Sigmoid colon (tissue), 7 donors: ENCODE results near the gene ECM1. TPM values are rescaled to one million over a fixed set of nuclear protein-coding genes. Genes with fewer than 3 reads are reported as not detected.
A peak's percentile ranks its signal among the peaks of the same experiment; 100 is the strongest.

ENCODE experiments used
- DNase-seq: peaks from one replicate; pipeline ENCODE4 v3.0.0-alpha.2; 2019
- H3K27ac ChIP-seq, 4 donors: fragments of 200-600 bp; sonication (generic); one replicate each; pipeline ENCODE4 v1.5.1; 2016 to 2019; ENCODE audit warnings: mild to moderate bottlenecking in 1 of 4
- H3K27me3 ChIP-seq, 3 donors: fragments of 200-600 bp; sonication (generic); one replicate each; pipeline ENCODE4 v1.5.1; 2019; ENCODE audit warnings: mild to moderate bottlenecking in 1 of 3
- H3K36me3 ChIP-seq, 4 donors: fragments of 200-600 bp; sonication (generic); one replicate each; pipeline ENCODE4 v1.5.1; 2016 to 2019
- H3K4me1 ChIP-seq, 4 donors: fragments of 200-600 bp; sonication (generic); one replicate each; pipeline ENCODE4 v1.5.1; 2017 to 2019
- H3K4me3 ChIP-seq, 4 donors: fragments of 200-600 bp; sonication (generic); one replicate each; pipeline ENCODE4 v1.5.1; 2017 to 2019; ENCODE audit warnings: mild to moderate bottlenecking in 2 of 4, moderate library complexity in 1 of 4
- H3K9me3 ChIP-seq, 4 donors: fragments of 200-600 bp in 3 of 4; sonication (generic) in 3 of 4; one replicate each; pipeline versions ENCODE4 v1.5.1 to v1.6.1; 2013 to 2019
- CTCF ChIP-seq, 4 experiments: fragments of 450-650 bp in 3 of 4; fragments of 200-600 bp in 1 of 4; IDR thresholded peaks; one replicate each; pipeline ENCODE4 v1.5.1; 2016 to 2019; ENCODE audit warnings: antibody characterized with exemption in 4 of 4, mild to moderate bottlenecking in 3 of 4, moderate library complexity in 2 of 4
- EP300 ChIP-seq, 4 donors: sonication (generic); formaldehyde crosslinking; IDR thresholded peaks; one replicate each; pipeline ENCODE4 v1.6.1; 2017; ENCODE audit warnings: antibody characterized with exemption in 4 of 4
- POLR2A ChIP-seq, 2 donors: fragments of 450-650 bp; IDR thresholded peaks; one replicate each; pipeline ENCODE4 v1.6.1; 2016; ENCODE audit warnings: antibody characterized with exemption in 2 of 2, mild to moderate bottlenecking in 2 of 2, moderate library complexity in 2 of 2
- POLR2AphosphoS5 ChIP-seq, 4 donors: sonication (generic); formaldehyde crosslinking; IDR thresholded peaks; one replicate each; pipeline ENCODE4 v1.6.1; 2017; ENCODE audit warnings: antibody characterized with exemption in 4 of 4
- WGBS, 2 donors: extraction: QIAGEN DNeasy Blood & Tissue Kit; methylation state at CpG; one replicate each; pipeline ENCODE4 v1.1.7; 2013; 5-methylcytosine and 5-hydroxymethylcytosine counted together
- intact Hi-C: fragments of 100-400 bp; cut with DNase I; formaldehyde crosslinking; loops from one replicate; pipeline ENCODE4 v1.15.1; 2023
- polyA plus RNA-seq, 3 donors: library from polyadenylated mRNA; stranded (reverse); fragments of 200-250 nt; gene quantifications; one replicate each; pipeline ENCODE4 v1.2.3, GENCODE V29; 2013
- total RNA-seq, 4 donors: library from RNA; depleted of rRNA; stranded (reverse); fragments of >200 nt; gene quantifications; one replicate each; pipeline ENCODE4 v1.1.0, GENCODE V29; 2016
- donor health status: healthy with polysubstance abuse.
- donor health status: Bipolar disorder and iron deficiency.
- donor health status: healthy.

The ECM1 gene
- total and polyA plus RNA-seq, 7 donors = 2.1 to 23.8 (median 9.2) TPM

GRCh38 chr1:150552128-150552910 is 44.4 kb downstream of the ECM1 start:
- DNase-seq = peak; percentile 98
- H3K4me1 ChIP-seq = peaks cover 0 to 63% (median 44%) of the 10 kb centered on the region in 4 donors
- no peaks in the 10 kb centered on the region for H3K9me3 ChIP-seq
- TF ChIP-seq EP300 (IDR thresholded peaks at IDR 0.05) (peak in 1 of 4 donors; percentile 41), CTCF (IDR thresholded peaks at IDR 0.05) (no peak), POLR2AphosphoS5 (IDR thresholded peaks at IDR 0.05) (peak in 3 of 4 donors; percentile 9 to 77 (median 70))
- H3K27ac ChIP-seq = peak overlapping the region; percentile 82 to 91 (median 88)
- no peaks in the 10 kb centered on the region for H3K27me3 ChIP-seq
- H3K36me3 ChIP-seq = peaks cover 0 to 10% (median 4%) of the 10 kb centered on the region in 4 donors
- 42 to 53% methylated on average over 13 of the region's 13 CpGs for WGBS, 2 donors
- no peak overlapping the region for H3K4me3 ChIP-seq
- intact Hi-C loops = no loop called here

- WGBS, 2 donors = 81 to 88% methylated on average over 12 of the region's 12 CpGs
- TF ChIP-seq CTCF (IDR thresholded peaks at IDR 0.05) (no peak), POLR2AphosphoS5 (IDR thresholded peaks at IDR 0.05) (no peak)
These were observed 45.0 kb downstream of the ECM1 start for GRCh38 chr1:150552911-150553289.

GRCh38 chr1:150553392-150554085 is 45.6 kb downstream of the ECM1 start:
- H3K27ac ChIP-seq = peak overlapping the region; percentile 82 to 91 (median 88)
- intact Hi-C loops = no loop called here
- H3K36me3 ChIP-seq = peaks cover 0 to 16% (median 5%) of the 10 kb centered on the region in 4 donors
- WGBS, 2 donors = 87 to 91% methylated on average over 23 of the region's 23 CpGs
- no peaks in the 10 kb centered on the region for H3K9me3 ChIP-seq
- no peaks in the 10 kb centered on the region for H3K27me3 ChIP-seq
- peaks cover 0 to 66% (median 45%) of the 10 kb centered on the region in 4 donors for H3K4me1 ChIP-seq
- H3K4me3 ChIP-seq = no peak overlapping the region
- TF ChIP-seq POLR2AphosphoS5 (IDR thresholded peaks at IDR 0.05) (peak in 1 of 4 donors; percentile 9), CTCF (IDR thresholded peaks at IDR 0.05) (no peak), EP300 (IDR thresholded peaks at IDR 0.05) (no peak), POLR2A (IDR thresholded peaks at IDR 0.05) (no peak)
- no peak for DNase-seq

More at GRCh38 chr1:150552911-150553289, 45.0 kb downstream of the ECM1 start:
- DNase-seq = no peak
- Histone ChIP-seq H3K27ac (peak overlapping the region; percentile 82 to 91 (median 88)), H3K9me3 (no peaks in the 10 kb centered on the region), H3K4me3 (no peak overlapping the region), H3K4me1 (peaks cover 0 to 66% (median 45%) of the 10 kb centered on the region in 4 donors), H3K27me3 (no peaks in the 10 kb centered on the region), H3K36me3 (peaks cover 0 to 13% (median 5%) of the 10 kb centered on the region in 4 donors)
- intact Hi-C loops = no loop called here

- 91 to 94% methylated on average over 8 of the region's 8 CpGs for WGBS, 2 donors
- intact Hi-C loops = no loop called here
- Histone ChIP-seq H3K4me3 (no peak overlapping the region), H3K27me3 (no peaks in the 10 kb centered on the region), H3K27ac (peak overlapping the region in 3 of 4 donors; percentile 85 to 91 (median 90)), H3K36me3 (peaks cover 0 to 16% (median 5%) of the 10 kb centered on the region in 4 donors), H3K9me3 (no peaks in the 10 kb centered on the region), H3K4me1 (peaks cover 0 to 67% (median 47%) of the 10 kb centered on the region in 4 donors)
- DNase-seq = no peak
- no peak for TF ChIP-seq CTCF (IDR thresholded peaks at IDR 0.05)
- TF ChIP-seq POLR2A (IDR thresholded peaks at IDR 0.05) = no peak
- TF ChIP-seq EP300 (IDR thresholded peaks at IDR 0.05) = no peak
- no peak for TF ChIP-seq POLR2AphosphoS5 (IDR thresholded peaks at IDR 0.05)
These were observed 46.2 kb downstream of the ECM1 start for GRCh38 chr1:150554086-150554452.
